ENCODE measurements around the gene DBT. TPM values are rescaled to one million over a fixed set of nuclear protein-coding genes. Genes with fewer than 3 reads are reported as not detected.

DBT gene
- total and polyA plus RNA-seq, 7 experiments from 2014 or later: 6.4 to 18.4 (median 9.6) TPM

DNA sequence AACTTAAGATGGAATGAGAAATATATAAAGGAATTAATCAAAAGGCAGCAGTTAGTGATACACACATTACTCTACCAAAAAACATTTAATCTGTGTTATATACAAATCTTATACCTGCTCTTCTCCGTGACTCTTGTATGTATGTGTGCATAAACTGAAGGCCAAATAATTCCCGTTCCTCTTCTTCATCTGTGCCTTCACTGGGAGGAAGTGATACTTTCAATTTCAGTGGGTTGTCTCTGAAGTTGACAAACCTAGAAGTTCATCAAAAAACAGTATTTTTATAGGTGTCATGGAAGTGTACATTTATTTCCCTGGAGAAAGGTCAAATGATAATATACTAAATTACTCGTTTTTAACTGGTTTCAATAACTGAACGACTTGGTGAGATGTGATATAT, 97.4 kb downstream of the DBT start:
- DNase-seq (no peak), ATAC-seq (no peak)
- Mint-ChIP-seq H3K27ac (peak overlapping the region in 7 of 9 donors; percentile 10 to 63 (median 36)), H3K27me3 (no peaks in the 10 kb centered on the region), H3K4me3 (no peak overlapping the region), H3K4me1 (peaks cover 4 to 14% (median 7%) of the 10 kb centered on the region in 7 donors), H3K36me3 (peaks cover 8 to 14% (median 11%) of the 10 kb centered on the region in 5 donors), H3K9me3 (peaks cover 0 to 3% (median 0%) of the 10 kb centered on the region in 11 donors)
- CTCF ChIA-PET: interaction anchor here (1.0 kb wide), 1 partner anchor 67 kb away, joined by 3 read pairs; no protein-coding TSS in a partner anchor
- Histone ChIP-seq H3K4me3 (ENCODE audit: low read length) (no peak overlapping the region), H3K27me3 (ENCODE audit: control insufficient read depth in 2 of 2, insufficient read depth in 2 of 2, low read length in 2 of 2) (no peaks in the 10 kb centered on the region), H3K4me1 (ENCODE audit: control insufficient read depth in 2 of 2, insufficient read depth in 2 of 2, low read length in 2 of 2) (no peaks in the 10 kb centered on the region), H3K36me3 (ENCODE audit: control insufficient read depth in 2 of 3, insufficient read depth in 3 of 3, low read length in 3 of 3) (peaks cover 0 to 7% (median 4%) of the 10 kb centered on the region in 3 experiments), H3K9me3 (ENCODE audit: control insufficient read depth in 2 of 3, low read length in 3 of 3) (no peaks in the 10 kb centered on the region), H3K27ac (ENCODE audit: low read depth, low read length) (no peak overlapping the region)
- intact Hi-C loops (cut with micrococcal nuclease): no loop called here
- POLR2A ChIA-PET: no interaction called here

DNA sequence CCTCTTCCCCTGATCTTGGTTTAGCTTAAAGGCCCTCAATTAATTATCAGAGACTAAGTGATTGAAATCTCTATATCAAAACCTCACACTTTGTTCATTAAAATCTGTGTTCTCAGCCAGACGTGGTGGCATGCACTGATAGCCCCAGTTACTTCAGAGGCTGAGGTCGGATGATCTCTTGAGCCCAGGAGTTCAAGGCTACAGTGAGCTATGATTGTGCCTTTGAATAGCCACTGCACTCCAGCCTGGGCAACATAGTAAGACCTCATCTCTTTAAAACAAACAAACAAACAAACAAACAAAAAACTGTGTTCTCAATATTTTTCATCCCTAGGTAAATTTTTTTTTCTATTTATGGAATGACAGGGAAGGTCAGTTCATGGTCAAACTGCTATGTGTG, 98.0 kb downstream of the DBT start:
- intact Hi-C loops (cut with micrococcal nuclease): no loop called here
- peaks cover 0 to 3% (median 0%) of the 10 kb centered on the region in 11 donors for H3K9me3 Mint-ChIP-seq
- no peaks in the 10 kb centered on the region for H3K27me3 Mint-ChIP-seq
- H3K36me3 Mint-ChIP-seq: peaks cover 8 to 16% (median 13%) of the 10 kb centered on the region in 5 donors
- ChIA-PET POLR2A (no interaction called here), CTCF (no interaction called here)
- DNase-seq (no peak), ATAC-seq (no peak)
- peak overlapping the region in 6 of 9 donors; percentile 10 to 63 (median 41) for H3K27ac Mint-ChIP-seq
- H3K4me3 Mint-ChIP-seq: no peak overlapping the region
- peaks cover 4 to 14% (median 7%) of the 10 kb centered on the region in 7 donors for H3K4me1 Mint-ChIP-seq
- peaks cover 0 to 10% (median 4%) of the 10 kb centered on the region in 3 experiments for H3K36me3 ChIP-seq (ENCODE audit: control insufficient read depth in 2 of 3, insufficient read depth in 3 of 3, low read length in 3 of 3)
- H3K9me3 ChIP-seq (ENCODE audit: control insufficient read depth in 2 of 3, low read length in 3 of 3): no peaks in the 10 kb centered on the region
- no peak overlapping the region for H3K27ac ChIP-seq (ENCODE audit: low read depth, low read length)
- no peaks in the 10 kb centered on the region for H3K27me3 ChIP-seq (ENCODE audit: control insufficient read depth in 2 of 2, insufficient read depth in 2 of 2, low read length in 2 of 2)
- H3K4me1 ChIP-seq (ENCODE audit: control insufficient read depth in 2 of 2, insufficient read depth in 2 of 2, low read length in 2 of 2): no peaks in the 10 kb centered on the region
- no peak overlapping the region for H3K4me3 ChIP-seq (ENCODE audit: low read length)

DNA sequence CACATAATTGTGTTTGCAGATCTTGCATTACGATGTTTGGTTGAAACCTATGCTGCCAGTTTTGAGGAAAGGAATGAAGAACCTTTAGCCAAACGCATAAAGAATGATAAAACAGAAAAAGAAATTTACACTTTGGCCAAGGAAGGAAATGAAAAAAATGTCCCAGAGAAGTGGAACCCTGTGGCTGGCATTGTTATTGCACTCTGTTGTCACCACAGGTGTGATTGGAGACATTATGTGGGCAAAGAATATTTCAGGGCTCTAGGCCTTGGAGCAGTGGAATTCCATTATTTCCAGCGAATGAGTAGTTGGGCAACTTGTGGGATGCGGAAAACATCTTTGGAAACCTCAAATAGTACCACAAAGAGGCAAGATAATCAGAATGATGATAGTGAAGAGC, 101.8 kb downstream of the DBT start:
- intact Hi-C loops (cut with micrococcal nuclease): no loop called here
- no peaks in the 10 kb centered on the region for H3K9me3 ChIP-seq (ENCODE audit: control insufficient read depth in 2 of 3, low read length in 3 of 3)
- peaks cover 0 to 3% (median 0%) of the 10 kb centered on the region in 11 donors for H3K9me3 Mint-ChIP-seq
- no peak overlapping the region for H3K27ac ChIP-seq (ENCODE audit: low read depth, low read length)
- DNase-seq (no peak), ATAC-seq (no peak)
- POLR2A ChIA-PET: no interaction called here
- CTCF ChIA-PET: no interaction called here
- H3K4me3 Mint-ChIP-seq: no peak overlapping the region
- H3K4me3 ChIP-seq (ENCODE audit: low read length): no peak overlapping the region
- H3K27me3 Mint-ChIP-seq: no peaks in the 10 kb centered on the region
- peak overlapping the region in 4 of 9 donors; percentile 32 to 58 (median 48) for H3K27ac Mint-ChIP-seq
- H3K27me3 ChIP-seq (ENCODE audit: control insufficient read depth in 2 of 2, insufficient read depth in 2 of 2, low read length in 2 of 2): no peaks in the 10 kb centered on the region
- H3K4me1 Mint-ChIP-seq: peaks cover 4 to 10% (median 7%) of the 10 kb centered on the region in 7 donors
- H3K36me3 ChIP-seq (ENCODE audit: control insufficient read depth in 2 of 3, insufficient read depth in 3 of 3, low read length in 3 of 3): peaks cover 0 to 43% (median 17%) of the 10 kb centered on the region in 3 experiments
- no peaks in the 10 kb centered on the region for H3K4me1 ChIP-seq (ENCODE audit: control insufficient read depth in 2 of 2, insufficient read depth in 2 of 2, low read length in 2 of 2)
- H3K36me3 Mint-ChIP-seq: peaks cover 8 to 38% (median 29%) of the 10 kb centered on the region in 5 donors

DNA sequence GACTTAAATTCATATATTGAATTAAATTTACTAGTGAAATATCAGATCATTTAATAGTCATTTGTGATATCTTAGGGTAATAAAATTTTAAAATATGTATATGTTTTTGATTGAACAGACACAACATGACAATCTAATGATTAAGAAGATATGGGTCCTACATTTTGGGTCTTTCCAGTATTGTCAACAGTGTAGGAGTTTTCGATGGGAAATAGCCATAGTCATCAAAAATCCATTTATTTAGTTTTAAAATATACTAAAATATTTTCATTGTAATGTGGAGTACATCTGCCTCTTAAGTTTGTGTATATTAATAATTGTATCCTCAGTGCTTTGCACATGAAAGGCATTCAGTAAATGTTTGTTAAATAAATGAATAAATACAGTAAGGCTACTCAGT, 102.7 kb downstream of the DBT start:
- Mint-ChIP-seq H3K4me1 (peaks cover 0 to 12% (median 4%) of the 10 kb centered on the region in 7 donors), H3K4me3 (no peak overlapping the region), H3K9me3 (peaks cover 0 to 3% (median 0%) of the 10 kb centered on the region in 11 donors), H3K27ac (peak overlapping the region in 2 of 9 donors; percentile 12 to 53), H3K36me3 (peaks cover 13 to 44% (median 36%) of the 10 kb centered on the region in 5 donors), H3K27me3 (no peaks in the 10 kb centered on the region)
- ChIA-PET CTCF (no interaction called here), POLR2A (no interaction called here)
- no peak for DNase-seq
- H3K4me3 ChIP-seq (ENCODE audit: low read length): no peak overlapping the region
- peaks cover 7 to 51% (median 24%) of the 10 kb centered on the region in 3 experiments for H3K36me3 ChIP-seq (ENCODE audit: control insufficient read depth in 2 of 3, insufficient read depth in 3 of 3, low read length in 3 of 3)
- intact Hi-C loops (cut with micrococcal nuclease): no loop called here
- no peak overlapping the region for H3K27ac ChIP-seq (ENCODE audit: low read depth, low read length)
- no peaks in the 10 kb centered on the region for H3K27me3 ChIP-seq (ENCODE audit: control insufficient read depth in 2 of 2, insufficient read depth in 2 of 2, low read length in 2 of 2)
- ATAC-seq: no peak
- H3K9me3 ChIP-seq (ENCODE audit: control insufficient read depth in 2 of 3, low read length in 3 of 3): no peaks in the 10 kb centered on the region
- H3K4me1 ChIP-seq (ENCODE audit: control insufficient read depth in 2 of 2, insufficient read depth in 2 of 2, low read length in 2 of 2): no peaks in the 10 kb centered on the region

DNA sequence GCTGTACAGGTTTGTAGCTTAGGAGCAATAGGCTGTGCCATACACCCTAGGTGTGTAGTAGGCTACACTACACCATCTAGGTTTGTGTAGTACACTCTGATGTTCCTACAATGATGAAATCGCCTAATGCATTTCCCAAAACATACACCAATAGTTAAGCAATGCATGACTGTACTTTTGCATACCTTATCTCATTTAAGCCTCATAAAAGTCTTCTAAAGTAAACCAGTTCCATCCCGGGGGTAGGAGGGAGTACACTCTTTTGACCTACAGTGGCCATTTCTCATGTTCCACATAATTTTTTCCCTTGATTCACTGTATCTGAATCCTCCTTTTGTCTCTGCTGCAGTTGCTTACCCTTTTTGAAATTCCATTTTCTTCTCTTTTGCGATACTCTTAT, 104.5 kb downstream of the DBT start:
- CTCF ChIA-PET: no interaction called here
- Mint-ChIP-seq H3K4me1 (peaks cover 0 to 16% (median 8%) of the 10 kb centered on the region in 7 donors), H3K9me3 (no peaks in the 10 kb centered on the region), H3K27me3 (no peaks in the 10 kb centered on the region), H3K27ac (peak overlapping the region in 4 of 9 donors; percentile 0 to 65 (median 36)), H3K4me3 (no peak overlapping the region), H3K36me3 (peaks cover 16 to 49% (median 31%) of the 10 kb centered on the region in 5 donors)
- intact Hi-C loops (cut with micrococcal nuclease): no loop called here
- no peaks in the 10 kb centered on the region for H3K4me1 ChIP-seq (ENCODE audit: control insufficient read depth in 2 of 2, insufficient read depth in 2 of 2, low read length in 2 of 2)
- no peak for DNase-seq
- H3K27ac ChIP-seq (ENCODE audit: low read depth, low read length): no peak overlapping the region
- H3K9me3 ChIP-seq (ENCODE audit: control insufficient read depth in 2 of 3, low read length in 3 of 3): no peaks in the 10 kb centered on the region
- H3K27me3 ChIP-seq (ENCODE audit: control insufficient read depth in 2 of 2, insufficient read depth in 2 of 2, low read length in 2 of 2): no peaks in the 10 kb centered on the region
- POLR2A ChIA-PET: no interaction called here
- no peak for ATAC-seq
- H3K36me3 ChIP-seq (ENCODE audit: control insufficient read depth in 2 of 3, insufficient read depth in 3 of 3, low read length in 3 of 3): peaks cover 22 to 67% (median 28%) of the 10 kb centered on the region in 3 experiments
- no peak overlapping the region for H3K4me3 ChIP-seq (ENCODE audit: low read length)

DNA sequence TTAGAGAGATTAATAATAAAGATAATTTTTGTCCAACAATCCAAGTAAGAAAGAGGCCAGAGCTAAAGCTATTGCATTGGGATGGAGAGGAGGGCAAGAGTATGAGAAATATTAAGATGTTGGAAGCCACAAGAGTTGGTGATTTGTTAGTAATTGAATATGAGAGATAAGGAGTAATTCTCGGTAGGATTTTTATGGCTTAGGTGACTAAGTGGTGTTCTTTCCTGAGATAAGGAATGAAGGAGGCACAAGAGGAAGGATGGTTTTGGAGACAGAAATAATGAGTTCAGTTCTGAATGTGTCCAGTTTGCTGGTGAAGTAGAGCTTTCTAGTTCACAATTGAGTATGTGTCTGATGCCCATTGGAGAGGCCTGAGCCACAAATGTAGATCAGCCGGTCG, 107.3 kb downstream of the DBT start:
- Mint-ChIP-seq H3K9me3 (no peaks in the 10 kb centered on the region), H3K27me3 (no peaks in the 10 kb centered on the region), H3K4me1 (peaks cover 0 to 16% (median 12%) of the 10 kb centered on the region in 7 donors), H3K36me3 (peaks cover 13 to 59% (median 36%) of the 10 kb centered on the region in 5 donors), H3K4me3 (no peak overlapping the region), H3K27ac (peak overlapping the region in 2 of 9 donors; percentile 34 to 56)
- ATAC-seq (no peak), DNase-seq (no peak)
- H3K27me3 ChIP-seq (ENCODE audit: control insufficient read depth in 2 of 2, insufficient read depth in 2 of 2, low read length in 2 of 2): no peaks in the 10 kb centered on the region
- CTCF ChIA-PET: interaction anchor here (0.5 kb wide), 1 partner anchor 170 kb away, joined by 4 read pairs; no protein-coding TSS in a partner anchor
- no peak overlapping the region for H3K27ac ChIP-seq (ENCODE audit: low read depth, low read length)
- H3K9me3 ChIP-seq (ENCODE audit: control insufficient read depth in 2 of 3, low read length in 3 of 3): no peaks in the 10 kb centered on the region
- peaks cover 29 to 76% (median 43%) of the 10 kb centered on the region in 3 experiments for H3K36me3 ChIP-seq (ENCODE audit: control insufficient read depth in 2 of 3, insufficient read depth in 3 of 3, low read length in 3 of 3)
- no peak overlapping the region for H3K4me3 ChIP-seq (ENCODE audit: low read length)
- H3K4me1 ChIP-seq (ENCODE audit: control insufficient read depth in 2 of 2, insufficient read depth in 2 of 2, low read length in 2 of 2): no peaks in the 10 kb centered on the region
- intact Hi-C loops (cut with micrococcal nuclease): no loop called here
- POLR2A ChIA-PET: no interaction called here

DNA sequence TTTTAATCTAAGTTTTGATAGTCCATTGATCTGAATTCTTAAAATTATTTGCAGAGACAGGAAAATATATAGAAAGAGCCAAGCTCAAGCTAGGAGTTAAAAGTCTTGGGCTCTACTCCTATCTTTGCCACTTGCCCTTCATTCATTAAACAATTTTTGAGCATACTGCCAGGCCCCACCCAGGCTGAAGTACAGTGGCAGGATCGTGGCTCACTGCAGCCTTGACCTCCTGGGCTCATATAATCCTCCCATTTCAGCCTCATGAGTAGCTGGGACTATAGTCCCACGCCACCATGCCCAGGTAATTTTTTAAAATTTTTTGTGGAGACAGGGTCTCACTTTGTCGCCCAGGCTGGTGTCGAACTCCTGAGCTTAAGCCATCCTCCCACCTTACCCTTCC, 108.4 kb downstream of the DBT start:
- Histone ChIP-seq H3K27ac (ENCODE audit: low read depth, low read length) (no peak overlapping the region), H3K36me3 (ENCODE audit: control insufficient read depth in 2 of 3, insufficient read depth in 3 of 3, low read length in 3 of 3) (peaks cover 29 to 73% (median 48%) of the 10 kb centered on the region in 3 experiments), H3K4me1 (ENCODE audit: control insufficient read depth in 2 of 2, insufficient read depth in 2 of 2, low read length in 2 of 2) (no peaks in the 10 kb centered on the region), H3K4me3 (ENCODE audit: low read length) (no peak overlapping the region), H3K9me3 (ENCODE audit: control insufficient read depth in 2 of 3, low read length in 3 of 3) (no peaks in the 10 kb centered on the region), H3K27me3 (ENCODE audit: control insufficient read depth in 2 of 2, insufficient read depth in 2 of 2, low read length in 2 of 2) (no peaks in the 10 kb centered on the region)
- Mint-ChIP-seq H3K4me1 (peaks cover 0 to 17% (median 12%) of the 10 kb centered on the region in 7 donors), H3K27me3 (no peaks in the 10 kb centered on the region), H3K4me3 (no peak overlapping the region), H3K9me3 (no peaks in the 10 kb centered on the region), H3K27ac (peak overlapping the region in 2 of 9 donors; percentile 10 to 24), H3K36me3 (peaks cover 13 to 56% (median 36%) of the 10 kb centered on the region in 5 donors)
- no peak for ATAC-seq
- CTCF ChIA-PET: no interaction called here
- DNase-seq: no peak
- POLR2A ChIA-PET: no interaction called here
- intact Hi-C loops (cut with micrococcal nuclease): no loop called here
